GM12878 (cell line): ENCODE data around the gene MRAP2. TPM values are rescaled to one million over a fixed set of nuclear protein-coding genes. Genes with fewer than 3 reads are reported as not detected.

Source experiments
- ATAC-seq: fragments of 200-7000 bp; cut with Tn5 transposase; 3 replicates; pipeline ENCODE4 v1.9.1; 2020; ENCODE audit warnings: mild to moderate bottlenecking, moderate library complexity
- BruUV-seq: library from RNA; stranded (reverse); fragments of 400-500 nt; replicated peaks from 2 replicates; lab custom pipeline; 2021; lab: Mats Ljungman, UMichigan
- CTCF ChIA-PET: fragments of 300-600 bp; sonication (Branson Sonifier 250); formaldehyde crosslinking; extraction: SDS; loops from one replicate; lab custom pipeline; 2021; ENCODE audit warnings: inconsistent platforms; lab: Yijun Ruan, JAX
- POLR2A ChIA-PET: fragments of 350-600 bp; formaldehyde crosslinking; extraction: SDS; loops from one replicate; lab custom pipeline; 2021; ENCODE audit warnings: inconsistent platforms; lab: Charles Lee
- RAD21 ChIA-PET: fragments of 300-600 bp; sonication (Branson Sonifier 250); formaldehyde crosslinking; loops from one replicate; lab custom pipeline; 2023; ENCODE audit warnings: antibody characterized with exemption; ENCODE audit not compliant: unreplicated experiment; lab: Charles Lee
- SMC1A ChIA-PET: fragments of 300-600 bp; sonication (Branson Sonifier 250); formaldehyde crosslinking; loops from one replicate; lab custom pipeline; 2023; ENCODE audit not compliant: unreplicated experiment, uncharacterized antibody; lab: Charles Lee
- DNase-seq: peaks from one replicate; pipeline ENCODE4 v3.0.0-alpha.2; 2011; ENCODE audit warnings: low read depth, low spot score
- FAIRE-seq: peaks from 3 replicates; lab custom pipeline; 2011; peaks lifted over from hg19 to GRCh38; lab: Jason Lieb, UNC
- H2AFZ ChIP-seq: 2 replicates; pipeline ENCODE4 v1.6.0; 2011; ENCODE audit warnings: low read depth, low read length, control low read depth; ENCODE audit not compliant: control insufficient read depth
- H3K27ac ChIP-seq: 2 replicates; pipeline ENCODE4 v1.5.1; 2011; ENCODE audit warnings: control low read depth; ENCODE audit not compliant: control insufficient read depth, insufficient read depth
- H3K27me3 ChIP-seq, 2 experiments: replicated peaks in 1 of 2; 2 replicates each; pipeline versions ENCODE4 v1.6.0 to v1.6.1; 2011; ENCODE audit warnings: low read length in 1 of 2; ENCODE audit not compliant: control insufficient read depth in 2 of 2, insufficient read depth in 2 of 2
- H3K36me3 ChIP-seq, 2 experiments: 2 replicates each; pipeline ENCODE4 v1.5.1; 2011; ENCODE audit warnings: low read length in 1 of 2; ENCODE audit not compliant: control insufficient read depth in 2 of 2, insufficient read depth in 2 of 2
- H3K4me1 ChIP-seq: 2 replicates; pipeline ENCODE4 v1.6.1; 2011; ENCODE audit warnings: mild to moderate bottlenecking, low read length, moderate library complexity, mixed read lengths; ENCODE audit not compliant: control insufficient read depth, insufficient read depth
- H3K4me2 ChIP-seq: 2 replicates; pipeline ENCODE4 v1.6.0; 2011; ENCODE audit warnings: control low read depth; ENCODE audit not compliant: control insufficient read depth, insufficient read depth
- H3K4me3 ChIP-seq: fragments of 200-600 bp; sonication (generic); 2 replicates; pipeline ENCODE4 v1.5.1; 2016
- H3K79me2 ChIP-seq: 2 replicates; pipeline ENCODE4 v1.6.0; 2011; ENCODE audit warnings: low read length; ENCODE audit not compliant: control insufficient read depth, insufficient read depth
- H3K9ac ChIP-seq: 2 replicates; pipeline ENCODE4 v1.8.0; 2011; ENCODE audit warnings: low read length, control low read depth, mixed read lengths; ENCODE audit not compliant: control insufficient read depth, insufficient read depth
- H3K9me3 ChIP-seq: replicated peaks from 3 replicates; pipeline ENCODE4 v1.5.1; 2011; ENCODE audit warnings: mild to moderate bottlenecking, low read length; ENCODE audit not compliant: control insufficient read depth, insufficient read depth
- H4K20me1 ChIP-seq: 2 replicates; pipeline ENCODE4 v1.6.0; 2011; ENCODE audit not compliant: control insufficient read depth, insufficient read depth
- CEBPZ ChIP-seq: fragments of 150-350 bp; IDR thresholded peaks from 2 replicates; pipeline ENCODE4 v1.6.1; 2016; ENCODE audit warnings: low read depth, low read length
- ESRRA ChIP-seq: IDR thresholded peaks from 2 replicates; pipeline ENCODE4 v1.6.1; 2012; ENCODE audit warnings: mild to moderate bottlenecking, low read length, improper control_type of control experiment
- EZH2 ChIP-seq: IDR thresholded peaks from 2 replicates; pipeline ENCODE4 v1.6.1; 2012; ENCODE audit warnings: low read depth, mild to moderate bottlenecking, control low read depth, inconsistent platforms, low read length, borderline replicate concordance; ENCODE audit not compliant: control insufficient read depth
- GABPA ChIP-seq: IDR thresholded peaks from 2 replicates; pipeline ENCODE4 v1.6.1; 2014; ENCODE audit warnings: antibody characterized with exemption, low read depth, mild to moderate bottlenecking, inconsistent platforms
- JUNB ChIP-seq: IDR thresholded peaks from 2 replicates; pipeline ENCODE4 v1.6.1; 2016; ENCODE audit warnings: antibody characterized with exemption, mild to moderate bottlenecking
- MTA3 ChIP-seq: IDR thresholded peaks from 2 replicates; pipeline ENCODE4 v1.6.1; 2012; ENCODE audit warnings: low read length, inconsistent platforms, borderline replicate concordance
- PAX5 ChIP-seq: IDR thresholded peaks from 2 replicates; pipeline ENCODE4 v1.6.1; 2011; ENCODE audit warnings: low read depth, low read length, borderline replicate concordance
- RELB ChIP-seq: fragments of 450-650 bp; IDR thresholded peaks from 2 replicates; pipeline ENCODE4 v1.6.1; 2017; ENCODE audit warnings: low read depth, mild to moderate bottlenecking, moderate library complexity
- USF2 ChIP-seq: IDR thresholded peaks from 2 replicates; pipeline ENCODE4 v1.6.1; 2011; ENCODE audit warnings: low read depth, low read length, improper control_type of control experiment, borderline replicate concordance
- ZNF274 ChIP-seq: IDR thresholded peaks from one replicate; pipeline ENCODE4 v1.8.0; 2011; ENCODE audit not compliant: insufficient read length, insufficient read depth
- WGBS: methylation state at CpG from one replicate; pipeline ENCODE4 v1.1.6; 2016; ENCODE audit warnings: low lambda C conversion rate; ENCODE audit not compliant: insufficient replicate concordance, insufficient coverage; ENCODE audit errors: missing lambda C conversion rate; 5-methylcytosine and 5-hydroxymethylcytosine counted together
- in situ Hi-C: fragments of 300-500 bp; cut with MboI; formaldehyde crosslinking; loops from 9 replicates; pipeline ENCODE4 v1.14.3; 2018; ENCODE audit warnings: mixed read lengths
- intact Hi-C: fragments of 100-400 bp; cut with micrococcal nuclease; formaldehyde crosslinking; loops from one replicate; pipeline ENCODE4 v1.14.2; 2022; ENCODE audit not compliant: unreplicated experiment
- polyA plus RNA-seq, 11 experiments: library from polyadenylated mRNA; depleted of rRNA in 4 of 11; unstranded in 6 of 11; stranded (reverse) in 5 of 11; fragments of >200 nt; fragmentation: Nextera tagmentation in 4 of 11; fragmentation: Illumina TruSeq in 1 of 11; extraction: Ambion mirVana in 4 of 11; extraction: Trizol in 1 of 11; gene quantifications; 1 replicate in 1 of 11; 2 replicates in 10 of 11; pipeline versions ENCODE4 v1.2.1 to v1.2.3, GENCODE V29; 2011 to 2016; ENCODE audit warnings: inconsistent platforms in 2 of 11, missing spikeins in 2 of 11, low read depth in 1 of 11
- total RNA-seq, 4 experiments: library from RNA; depleted of rRNA in 3 of 4; stranded (reverse); fragments of >200 nt in 3 of 4; fragmentation: Illumina TruSeq in 1 of 4; extraction: Trizol in 1 of 4; gene quantifications; 2 replicates each; pipeline versions ENCODE4 v1.2.1 to v1.2.3, GENCODE V29; 2013 to 2021

MRAP2 gene
- total and polyA plus RNA-seq, 10 of the 15 experiments (the other 5 are each of a cell fraction or from before 2014, with no cell fraction given) = not detected

- SMC1A ChIA-PET = no interaction called here
- no peaks in the 10 kb centered on the region for H3K79me2 ChIP-seq
- no TSS peak for BruUV-seq
- H3K27me3 ChIP-seq = no peaks in the 10 kb centered on the region
- no peaks in the 10 kb centered on the region for H3K9me3 ChIP-seq
- H3K4me2 ChIP-seq = no peak overlapping the region
- TF ChIP-seq USF2 = no peak
- TF ChIP-seq MTA3 = no peak
- TF ChIP-seq, all 136 proteins: peak for 0
- Histone ChIP-seq H4K20me1 (no peaks in the 10 kb centered on the region), H3K27ac (no peak overlapping the region), H3K9ac (no peak overlapping the region), H3K36me3 (no peaks in the 10 kb centered on the region), H3K4me3 (no peak overlapping the region), H2AFZ (no peak overlapping the region), H3K4me1 (no peaks in the 10 kb centered on the region)
- 0% methylated on average over 2 of the region's 2 CpGs for WGBS
- intact Hi-C loops (no loop called here), in situ Hi-C loops (no loop called here)
- POLR2A ChIA-PET = no interaction called here
- DNase-seq (no peak), ATAC-seq (no peak), FAIRE-seq (no peak)
- RAD21 ChIA-PET = no interaction called here
- CTCF ChIA-PET = no interaction called here
These were observed 44.1 kb downstream of the MRAP2 start for GRCh38 chr6:84077645-84078044.

GRCh38 chr6:84078335-84078734 lies 44.8 kb downstream of the MRAP2 start:
- H2AFZ ChIP-seq = no peak overlapping the region
- no peaks in the 10 kb centered on the region for H3K79me2 ChIP-seq
- ChIA-PET RAD21 (no interaction called here), CTCF (no interaction called here)
- no peak overlapping the region for H3K4me2 ChIP-seq
- intact Hi-C loops = no loop called here
- H3K27ac ChIP-seq = no peak overlapping the region
- H3K27me3 ChIP-seq = no peaks in the 10 kb centered on the region
- TF ChIP-seq PAX5 (no peak), GABPA (no peak), JUNB (no peak), EZH2 (no peak), CEBPZ (no peak), ESRRA (no peak), ZNF274 (no peak), RELB (no peak)
- TF ChIP-seq, all 136 proteins: peak for 0
- ATAC-seq = no peak
- H3K9ac ChIP-seq = no peak overlapping the region
- no peak for FAIRE-seq
- ChIA-PET POLR2A (no interaction called here), SMC1A (no interaction called here)
- no peak for DNase-seq
- no peaks in the 10 kb centered on the region for H3K9me3 ChIP-seq
- no TSS peak for BruUV-seq
- no peaks in the 10 kb centered on the region for H4K20me1 ChIP-seq
- no peak overlapping the region for H3K4me3 ChIP-seq
- WGBS = 100% methylated on average over 1 of the region's 1 CpG
- no peaks in the 10 kb centered on the region for H3K36me3 ChIP-seq
- H3K4me1 ChIP-seq = no peaks in the 10 kb centered on the region
- in situ Hi-C loops = no loop called here
